HS-27A (cell line): Measurements from ENCODE around the gene SORL1-AS1.

Experiments used
- DNase-seq: peaks from one replicate; pipeline ENCODE4 v3.0.0-alpha.2; 2012; ENCODE audit warnings: low read depth, missing footprints

The SORL1-AS1 gene

DNA sequence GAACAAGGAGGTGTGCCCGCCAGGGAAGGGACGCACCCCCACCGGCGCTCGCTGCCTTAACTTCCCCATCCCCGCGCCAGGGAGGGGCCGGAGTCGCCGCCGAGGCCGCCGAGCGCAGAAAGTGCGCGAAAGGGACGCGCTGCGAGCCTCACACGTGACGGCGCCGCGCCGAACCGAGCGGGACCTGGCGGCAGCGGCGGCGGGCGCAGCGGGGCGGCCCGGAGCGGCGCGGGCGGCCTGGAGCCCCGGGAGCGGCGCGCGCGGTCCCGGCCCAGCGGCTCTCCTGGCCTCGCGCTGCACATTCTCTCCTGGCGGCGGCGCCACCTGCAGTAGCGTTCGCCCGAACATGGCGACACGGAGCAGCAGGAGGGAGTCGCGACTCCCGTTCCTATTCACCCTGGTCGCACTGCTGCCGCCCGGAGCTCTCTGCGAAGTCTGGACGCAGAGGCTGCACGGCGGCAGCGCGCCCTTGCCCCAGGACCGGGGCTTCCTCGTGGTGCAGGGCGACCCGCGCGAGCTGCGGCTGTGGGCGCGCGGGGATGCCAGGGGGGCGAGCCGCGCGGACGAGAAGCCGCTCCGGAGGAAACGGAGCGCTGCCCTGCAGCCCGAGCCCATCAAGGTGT lies 670 bp downstream of the SORL1-AS1 start, which contains the start of gene SORL1:
SORL1 (plus strand) TSS at position 329 of the 623 bp plus-strand sequence; CDS start at position 347, 18 bp downstream.
- DNase-seq: no peak

DNA sequence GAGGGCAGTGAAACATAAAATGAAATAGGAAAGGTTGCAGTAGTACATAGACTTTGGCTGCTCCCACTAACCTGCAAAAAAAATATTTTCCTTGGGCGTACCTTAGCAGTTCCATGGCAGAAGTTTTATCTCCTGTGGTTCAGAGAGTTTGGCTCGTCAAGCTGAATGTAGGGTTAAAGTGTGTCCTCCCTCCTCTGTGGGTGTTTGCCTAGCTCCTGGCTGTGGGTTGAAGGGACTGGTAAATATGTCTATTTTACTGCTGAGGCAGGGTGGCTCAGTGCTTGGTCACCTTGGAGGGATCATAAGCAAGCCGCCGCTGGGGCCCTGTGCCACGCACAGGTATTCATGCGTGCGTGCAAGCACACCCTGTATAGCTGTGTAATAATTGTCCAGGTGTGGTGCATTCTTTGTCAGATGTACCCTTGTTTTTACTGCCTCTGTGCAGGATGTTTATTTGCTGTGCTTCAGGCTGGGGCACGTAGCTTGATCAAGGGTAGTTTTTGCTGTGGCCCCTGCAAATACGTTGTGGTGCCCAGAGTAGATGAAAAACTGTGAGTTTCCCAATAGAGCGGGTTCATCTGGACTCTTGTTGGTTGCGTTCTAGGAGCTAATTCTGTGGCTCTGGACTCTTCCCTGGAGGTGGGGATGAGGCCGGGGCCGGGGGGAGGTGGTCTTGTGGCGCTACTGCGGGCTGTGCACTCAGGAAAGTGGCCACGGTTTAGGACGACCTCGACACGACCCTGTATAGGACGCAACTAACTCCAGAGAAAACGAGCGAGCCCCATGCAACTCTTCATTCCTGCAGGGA lies 1.4 kb downstream of the SORL1-AS1 start:
- no peak for DNase-seq

- no peak for DNase-seq
Measured at GRCh38 chr11:121450401-121450800, 2.4 kb downstream of the SORL1-AS1 start.

- DNase-seq: no peak
Measured at GRCh38 chr11:121449626-121450025, 3.1 kb downstream of the SORL1-AS1 start.

GRCh38 chr11:121449123-121449522 lies 3.6 kb downstream of the SORL1-AS1 start:
- DNase-seq: no peak

- no peak for DNase-seq
Measured at GRCh38 chr11:121448431-121448941, 4.3 kb downstream of the SORL1-AS1 start.

GRCh38 chr11:121448011-121448410 lies 4.8 kb downstream of the SORL1-AS1 start:
- no peak for DNase-seq

DNA sequence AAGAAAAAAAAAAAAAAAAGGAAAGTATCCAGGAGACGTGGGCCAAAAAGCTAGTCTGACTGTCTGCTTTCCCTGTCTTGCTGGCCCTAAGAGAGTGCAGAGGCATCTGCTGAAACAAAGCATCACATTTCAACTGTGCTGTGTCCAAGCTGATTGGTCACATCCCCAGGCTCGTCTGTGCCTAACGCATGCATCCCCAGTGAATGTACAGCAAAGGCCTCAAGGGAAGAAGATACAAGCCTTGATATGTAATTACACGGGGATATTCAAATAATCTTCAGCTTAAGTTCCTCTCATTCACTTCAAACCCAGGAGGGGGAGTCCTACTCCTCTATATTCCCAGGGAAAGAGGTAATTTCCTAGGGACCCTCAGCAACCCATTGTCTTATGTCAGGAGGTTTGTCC lies 6.0 kb downstream of the SORL1-AS1 start:
- DNase-seq: no peak

DNA sequence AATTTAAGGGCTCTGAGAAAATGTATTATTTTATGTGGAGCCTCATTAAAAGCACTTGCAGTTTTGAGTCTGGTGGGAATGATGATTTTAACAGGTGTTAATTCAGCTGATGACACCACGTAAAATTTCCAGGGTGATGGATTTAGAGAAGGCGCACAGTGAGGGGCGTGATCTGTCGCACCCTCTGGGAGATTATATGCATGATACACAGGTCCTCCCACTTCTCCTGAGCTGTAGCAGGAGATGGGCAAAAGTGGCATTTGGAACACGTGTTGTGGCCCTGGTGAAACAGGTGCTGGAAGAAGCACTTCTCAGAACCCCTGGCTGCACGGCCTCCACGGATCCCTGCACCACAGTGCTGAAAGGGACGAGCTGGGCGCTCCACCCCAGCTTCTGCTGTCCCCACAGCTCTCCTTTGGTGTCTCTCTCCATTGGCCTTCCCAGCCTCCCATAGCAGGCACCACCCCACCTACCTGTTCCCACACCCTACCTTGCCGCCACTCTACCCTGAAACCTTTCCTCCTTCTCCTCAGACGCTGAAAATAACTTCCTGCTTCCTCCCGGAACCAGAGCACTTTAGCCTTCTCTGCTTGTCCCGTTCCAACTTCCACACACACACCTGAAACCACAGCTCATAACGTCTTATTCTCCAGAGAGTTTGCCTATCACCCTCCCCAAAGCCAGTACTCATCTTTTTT lies 7.5 kb downstream of the SORL1-AS1 start:
- DNase-seq: no peak

DNA sequence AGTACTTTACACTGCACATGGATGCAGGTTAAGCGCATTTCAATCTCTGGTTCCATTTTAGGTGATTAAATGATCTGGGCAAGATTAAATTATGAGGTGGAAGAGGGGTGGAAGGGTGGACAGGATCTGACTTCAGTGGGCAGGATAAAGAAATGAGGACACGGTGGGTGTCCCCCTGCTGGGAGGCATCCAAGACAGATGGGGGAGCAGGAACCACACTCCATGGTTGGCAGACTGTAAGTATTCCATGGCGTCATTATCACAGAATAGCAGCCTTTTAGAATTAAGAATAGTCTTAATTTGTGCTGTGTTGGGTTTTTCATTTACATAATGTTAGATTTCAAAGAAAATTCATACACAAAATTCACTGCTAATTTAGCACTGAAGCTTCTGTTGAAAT lies 8.2 kb downstream of the SORL1-AS1 start:
- no peak for DNase-seq

GRCh38 chr11:121443688-121444275 lies 9.0 kb downstream of the SORL1-AS1 start:
- no peak for DNase-seq

DNA sequence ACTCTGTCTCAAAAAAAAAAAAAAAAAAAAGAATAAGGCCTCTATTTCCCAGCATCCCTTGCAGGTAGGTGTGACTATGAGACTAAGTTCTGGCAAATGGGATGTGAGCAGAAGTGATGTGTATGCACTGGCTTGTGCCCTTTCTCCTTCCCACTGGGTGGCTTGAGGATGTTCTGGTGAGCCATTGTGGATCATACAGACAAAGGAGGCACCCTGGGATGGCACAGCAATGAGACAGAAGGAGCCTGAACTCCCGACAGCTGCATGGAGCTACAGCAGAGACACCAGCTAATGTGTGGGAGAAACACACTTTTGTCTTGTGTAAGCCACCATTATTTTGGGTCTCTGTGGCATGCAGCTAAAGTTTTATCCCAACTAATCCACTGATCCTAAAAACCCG lies 11.2 kb downstream of the SORL1-AS1 start:
- no peak for DNase-seq

DNA sequence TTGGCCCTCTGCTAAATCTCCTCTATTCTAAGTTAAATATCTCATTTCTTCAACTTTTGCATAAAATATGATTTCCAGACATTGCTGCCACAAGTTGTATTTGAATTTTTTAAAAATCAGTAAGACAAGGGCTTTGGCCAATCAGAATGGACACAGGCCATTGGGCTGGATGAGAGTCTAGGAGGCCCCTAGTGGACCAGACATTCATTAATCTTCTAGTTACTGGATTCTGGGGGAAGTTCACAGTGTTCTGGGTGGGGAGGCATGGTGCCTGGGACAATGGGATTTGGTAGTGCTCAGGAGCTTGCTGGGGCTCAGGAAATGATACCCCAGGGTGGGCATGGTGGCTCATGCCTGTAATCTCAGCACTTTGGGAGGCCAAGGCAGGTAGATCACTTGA lies 13.0 kb downstream of the SORL1-AS1 start:
- DNase-seq: no peak

DNA sequence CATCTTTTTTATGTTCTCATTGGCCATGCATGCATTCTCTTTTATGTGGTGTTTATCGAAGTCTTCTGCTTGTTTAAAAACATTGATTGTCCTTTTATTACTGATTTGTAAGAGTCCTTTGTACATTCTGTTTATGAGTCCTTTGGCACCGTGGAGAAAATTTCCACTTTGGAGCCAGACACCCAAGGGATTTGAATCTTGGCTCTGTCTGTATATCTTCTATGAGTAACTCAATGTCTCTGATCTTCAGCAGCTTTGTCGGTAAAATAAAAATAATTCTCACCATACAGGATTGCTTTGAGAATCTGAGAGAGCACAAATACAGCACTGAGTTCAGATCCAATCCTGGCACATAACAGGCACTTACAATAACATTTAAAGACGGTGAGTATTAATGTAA lies 13.4 kb downstream of the SORL1-AS1 start:
- DNase-seq: no peak

GRCh38 chr11:121437686-121438078 lies 15.1 kb downstream of the SORL1-AS1 start:
- no peak for DNase-seq

DNA sequence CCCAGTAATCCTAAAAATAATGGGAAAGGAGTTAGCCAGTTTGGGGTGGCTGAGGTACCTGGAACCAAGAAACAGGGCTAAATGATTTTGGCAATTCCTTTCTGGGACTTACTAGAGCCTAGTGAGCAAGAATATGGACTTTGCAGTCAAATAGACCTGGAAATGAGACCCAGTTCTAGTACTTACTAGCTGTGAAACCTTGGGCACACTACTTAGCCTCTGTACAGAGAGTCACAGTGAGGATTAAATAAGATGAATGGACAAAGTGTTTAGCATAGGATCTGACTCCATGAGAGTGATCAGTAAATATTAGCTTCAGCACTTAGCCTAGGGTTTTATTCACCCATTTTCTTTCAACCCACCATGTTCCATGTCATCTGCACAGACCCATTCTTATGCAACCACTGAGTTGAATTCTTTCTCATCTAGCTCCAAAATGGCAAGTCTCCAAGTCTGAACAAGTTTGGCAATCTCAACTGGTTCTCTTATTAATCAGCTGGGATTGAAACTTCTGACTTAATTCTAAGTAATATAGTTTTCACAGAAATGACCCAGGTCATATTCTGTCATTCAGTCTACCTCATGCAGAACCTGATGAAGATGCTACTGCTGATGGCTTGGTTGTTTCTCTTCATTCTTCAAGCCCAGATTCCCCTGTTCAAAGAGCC lies 15.6 kb downstream of the SORL1-AS1 start:
- DNase-seq: no peak

DNA sequence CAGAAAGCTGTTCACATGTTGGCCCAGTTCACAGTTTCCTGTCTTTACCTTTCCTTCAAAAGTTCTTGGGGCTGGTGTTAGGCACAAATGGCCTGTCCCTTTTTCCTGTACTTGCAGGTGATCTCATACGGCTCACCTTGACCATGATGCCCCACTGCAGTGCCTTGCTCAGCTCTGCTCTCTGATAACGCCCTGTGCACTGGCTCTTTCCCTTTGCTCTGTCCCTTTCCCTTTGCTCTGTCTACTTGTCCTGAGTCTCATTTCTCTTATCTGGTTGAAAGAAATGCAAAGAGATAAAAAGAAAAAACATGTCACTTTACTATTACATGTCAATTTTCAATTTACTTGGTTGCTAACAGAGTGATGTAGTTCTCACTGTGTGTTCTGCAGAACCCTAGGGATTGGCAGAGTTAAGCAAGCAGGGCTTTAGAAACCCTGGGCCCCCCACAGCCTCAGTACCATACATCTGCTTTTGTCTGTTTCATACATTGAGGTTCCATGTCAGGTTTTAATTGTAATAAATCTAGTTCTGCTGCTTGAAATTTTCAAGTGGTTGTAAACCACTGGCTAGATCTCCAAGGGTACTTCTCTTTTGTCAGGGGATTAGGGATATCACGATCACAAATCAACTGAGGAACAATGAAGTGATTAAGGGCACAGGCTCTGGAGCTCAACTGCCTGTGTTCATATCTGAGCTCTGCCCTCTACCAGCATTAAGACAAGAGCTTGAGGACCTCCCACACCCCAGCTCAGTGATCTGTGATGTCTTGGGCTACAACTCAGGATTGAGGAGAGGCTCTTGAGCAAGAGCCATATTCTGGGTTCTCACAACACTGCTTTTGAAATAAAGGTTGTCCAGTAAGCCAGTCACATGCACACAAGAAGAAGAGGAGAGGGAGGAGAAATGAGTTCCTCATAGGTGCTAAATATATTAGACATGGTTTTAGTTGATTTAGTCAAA lies 16.9 kb downstream of the SORL1-AS1 start:
- DNase-seq: no peak

DNA sequence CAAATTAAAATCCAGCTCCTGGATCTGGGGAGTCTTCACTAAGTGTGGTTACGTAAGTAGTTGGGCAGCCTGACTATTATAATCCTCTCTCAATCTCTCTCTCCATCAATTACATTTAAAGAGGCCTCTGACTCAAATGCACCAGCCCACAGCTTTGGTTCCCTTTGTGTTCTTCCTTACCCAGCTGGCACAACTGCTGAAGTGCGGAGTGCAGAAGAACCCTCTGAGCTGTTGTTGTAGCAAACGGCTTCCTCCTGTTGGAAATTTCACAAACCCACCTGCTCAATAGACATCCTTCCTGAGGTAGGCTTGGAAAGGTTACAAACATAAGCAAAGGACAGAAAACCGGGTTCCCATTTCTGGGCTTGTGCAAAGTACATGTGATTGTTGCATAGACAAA lies 17.6 kb downstream of the SORL1-AS1 start:
- DNase-seq: no peak

GRCh38 chr11:121431820-121432526 lies 20.8 kb downstream of the SORL1-AS1 start:
- DNase-seq: no peak

DNA sequence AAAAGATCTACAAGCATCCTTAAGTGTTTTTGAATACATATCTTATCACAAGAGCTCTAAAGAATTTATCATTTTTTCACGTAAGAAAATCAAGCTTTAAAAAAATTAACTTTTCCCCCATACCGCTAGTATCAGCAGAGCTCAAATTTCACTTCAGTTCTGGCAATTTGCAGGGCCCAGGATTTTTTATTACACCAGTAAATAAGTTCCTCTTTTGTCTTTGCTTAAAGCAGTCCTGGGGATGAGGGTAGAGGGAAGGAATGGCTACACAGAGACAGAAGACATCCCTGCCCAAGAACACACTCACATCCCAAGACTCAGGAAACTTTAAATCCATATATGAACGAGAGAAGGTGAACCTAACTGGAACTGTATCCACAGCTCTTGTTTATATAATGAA lies 23.2 kb downstream of the SORL1-AS1 start:
- DNase-seq: no peak
